NCI-H146 treated with DMSO at 0.1 percent for 48 hours (cell line): ENCODE results near the gene PKP1.

Experiments used
- DNase-seq: peaks from one replicate; lab custom pipeline; 2025; ENCODE audit not compliant: unreplicated experiment; lab: John Stamatoyannopoulos, UW

The PKP1 gene

DNA sequence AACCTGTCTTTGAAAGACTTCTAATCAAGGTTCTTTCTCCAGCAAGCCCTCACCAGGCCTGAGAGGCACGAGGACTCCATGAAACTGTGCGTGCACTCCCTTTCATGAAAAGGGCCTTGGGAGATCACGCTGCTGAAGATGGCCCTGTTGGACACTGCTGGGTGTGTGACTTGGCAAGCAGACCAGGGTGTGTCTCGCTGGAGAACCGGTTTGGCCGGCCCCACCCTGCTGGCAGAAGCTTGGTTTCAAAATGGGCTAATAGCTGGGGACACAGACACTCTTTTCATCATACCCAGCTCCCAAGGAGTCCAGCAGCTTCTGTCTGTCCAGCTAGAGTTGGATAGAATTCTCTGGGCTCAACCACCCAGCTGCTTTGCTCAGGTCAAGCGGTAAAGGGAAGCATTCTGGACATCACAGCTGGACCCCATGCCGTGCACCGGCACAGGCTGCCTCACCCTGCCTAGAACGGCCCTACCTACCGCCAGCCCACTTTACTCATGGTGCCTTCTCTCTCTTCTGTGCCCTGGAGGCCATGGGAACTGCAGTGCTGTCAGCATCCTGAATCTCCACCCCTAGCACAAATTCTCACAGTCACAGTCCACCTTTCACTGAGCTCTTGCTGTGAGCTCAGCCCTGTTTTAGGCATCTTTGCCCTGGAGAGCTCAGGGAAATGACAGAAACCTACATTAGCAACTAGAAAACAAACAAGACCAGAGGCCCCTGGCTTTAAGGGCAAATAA, 24.6 kb downstream of the PKP1 start:
- DNase-seq = peak; percentile 48

DNA sequence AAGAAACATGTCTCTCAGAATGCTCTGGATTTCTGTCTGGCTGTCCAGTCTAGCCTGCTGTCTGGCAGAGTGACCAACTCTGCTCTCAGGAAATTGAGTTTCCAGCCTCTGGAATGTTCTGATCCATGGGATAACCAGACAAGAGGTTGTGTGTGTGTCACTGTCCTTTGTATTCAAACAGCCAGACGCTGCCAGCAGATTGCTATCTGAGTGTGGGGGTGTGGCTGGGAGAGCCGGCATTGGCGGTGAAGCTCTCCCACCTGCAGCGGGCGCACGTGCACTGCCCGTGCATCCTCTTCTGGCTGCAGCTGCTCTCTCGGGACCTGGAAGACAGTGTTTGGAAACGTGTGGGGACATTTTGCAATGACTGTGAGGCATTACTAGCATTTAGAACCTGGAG, 26.1 kb downstream of the PKP1 start:
- DNase-seq = peak; percentile 78

- DNase-seq = no peak
Observed at GRCh38 chr1:201310251-201310985, 27.1 kb downstream of the PKP1 start.

DNA sequence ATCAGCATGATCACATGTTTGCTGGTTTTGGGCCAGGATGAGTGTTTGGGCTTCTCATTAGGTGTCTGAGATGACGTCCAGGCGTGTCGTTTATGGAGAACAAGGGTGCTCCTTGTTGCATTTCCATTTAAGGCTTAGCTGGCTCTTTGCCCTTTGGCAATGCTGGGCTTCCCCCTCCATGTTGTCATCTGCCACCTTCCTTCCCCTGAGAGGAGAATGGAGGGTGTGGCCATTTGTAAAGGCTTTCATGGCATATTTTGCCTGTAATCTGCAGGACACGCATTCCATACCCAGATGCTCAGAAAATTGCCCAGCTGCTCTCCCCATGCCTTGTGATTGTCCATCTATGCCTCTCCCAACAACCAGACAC, 27.7 kb downstream of the PKP1 start:
- DNase-seq = no peak

GRCh38 chr1:201311356-201312011, 28.2 kb downstream of the PKP1 start:
- DNase-seq = no peak

- no peak for DNase-seq
Observed at GRCh38 chr1:201312298-201312697, 29.0 kb downstream of the PKP1 start.

DNA sequence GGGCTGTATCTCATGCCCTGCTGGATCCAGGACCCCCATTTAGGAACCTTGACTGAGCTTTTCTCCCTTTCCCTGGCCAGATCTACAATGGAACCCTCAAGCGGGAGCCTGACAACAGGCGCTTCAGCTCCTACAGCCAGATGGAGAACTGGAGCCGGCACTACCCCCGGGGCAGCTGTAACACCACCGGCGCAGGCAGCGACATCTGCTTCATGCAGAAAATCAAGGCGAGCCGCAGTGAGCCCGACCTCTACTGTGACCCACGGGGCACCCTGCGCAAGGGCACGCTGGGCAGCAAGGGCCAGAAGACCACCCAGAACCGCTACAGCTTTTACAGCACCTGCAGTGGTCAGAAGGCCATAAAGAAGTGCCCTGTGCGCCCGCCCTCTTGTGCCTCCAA, 29.8 kb downstream of the PKP1 start:
- DNase-seq = no peak

DNA sequence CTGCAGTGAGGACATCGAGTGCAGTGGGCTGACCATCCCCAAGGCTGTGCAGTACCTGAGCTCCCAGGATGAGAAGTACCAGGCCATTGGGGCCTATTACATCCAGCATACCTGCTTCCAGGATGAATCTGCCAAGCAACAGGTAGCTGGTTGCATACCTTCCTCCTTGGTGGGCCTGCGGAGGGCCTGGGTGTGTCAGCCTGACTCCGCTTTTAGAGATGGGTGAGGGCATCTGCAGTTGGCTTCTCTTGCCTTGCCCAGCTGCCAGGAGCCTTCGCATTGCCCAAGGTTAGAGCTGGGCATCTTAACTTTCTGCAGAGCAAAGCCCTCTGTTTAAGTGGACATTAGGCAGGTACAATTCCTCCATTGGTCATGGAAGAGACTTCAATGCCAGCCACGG, 33.2 kb downstream of the PKP1 start:
- DNase-seq = no peak

DNA sequence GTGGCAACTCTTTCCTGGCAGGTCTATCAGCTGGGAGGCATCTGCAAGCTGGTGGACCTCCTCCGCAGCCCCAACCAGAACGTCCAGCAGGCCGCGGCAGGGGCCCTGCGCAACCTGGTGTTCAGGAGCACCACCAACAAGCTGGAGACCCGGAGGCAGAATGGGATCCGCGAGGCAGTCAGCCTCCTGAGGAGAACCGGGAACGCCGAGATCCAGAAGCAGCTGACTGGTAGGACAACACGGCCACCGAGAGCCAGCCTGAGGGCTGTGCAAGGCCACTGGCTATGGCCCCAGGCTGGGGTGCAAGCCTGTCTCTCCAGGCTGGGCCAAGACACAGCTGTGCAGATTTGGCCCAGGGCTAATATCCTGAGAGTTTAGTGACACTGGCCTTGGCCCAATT, 34.2 kb downstream of the PKP1 start:
- no peak for DNase-seq

GRCh38 chr1:201318504-201319340, 35.4 kb downstream of the PKP1 start:
- no peak for DNase-seq

DNA sequence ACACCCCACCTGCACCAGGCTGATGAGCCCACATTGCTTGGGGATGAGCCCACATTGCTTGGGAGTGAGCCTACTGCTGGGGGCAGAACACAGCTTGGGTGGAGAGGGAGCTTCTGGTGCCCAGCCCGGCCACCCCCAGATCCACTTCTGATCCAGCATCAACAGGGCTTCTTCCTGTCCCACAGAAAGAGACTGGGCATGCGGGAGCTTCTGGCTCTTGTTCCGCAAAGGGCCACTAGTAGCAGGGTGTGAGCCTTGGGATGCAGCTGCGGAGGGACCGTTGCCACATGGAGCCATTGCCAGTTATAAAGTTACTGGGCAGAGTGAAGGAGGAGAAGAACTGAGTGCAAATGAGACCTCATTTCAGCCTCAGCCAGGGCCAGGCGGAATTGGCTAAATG, 36.3 kb downstream of the PKP1 start:
- DNase-seq = no peak

DNA sequence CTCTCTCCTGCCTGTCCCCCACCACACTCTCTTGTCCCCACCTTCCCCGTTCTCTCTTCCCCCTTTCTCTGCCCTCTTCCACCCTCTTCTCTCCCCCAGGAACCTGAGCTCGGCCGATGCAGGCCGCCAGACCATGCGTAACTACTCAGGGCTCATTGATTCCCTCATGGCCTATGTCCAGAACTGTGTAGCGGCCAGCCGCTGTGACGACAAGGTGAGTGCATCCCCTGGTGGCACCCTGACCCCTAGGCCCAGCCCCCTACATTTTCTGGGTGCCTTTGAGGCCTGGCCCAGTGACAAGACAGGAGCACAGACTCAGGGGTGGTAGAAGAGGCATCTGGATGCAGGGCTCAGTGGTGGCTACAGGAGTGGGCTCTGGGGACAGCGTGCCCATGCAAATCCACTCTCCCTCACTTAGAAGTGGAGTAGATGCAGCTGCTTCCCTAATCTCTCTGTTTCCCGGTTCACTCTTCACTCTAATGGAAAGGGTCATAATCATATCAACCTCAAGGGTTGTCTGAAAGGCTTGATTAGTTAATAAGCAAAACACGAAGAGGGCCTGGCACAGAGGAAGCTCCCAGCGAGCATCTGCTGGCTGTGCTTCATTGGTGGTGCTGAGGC, 37.0 kb downstream of the PKP1 start:
- DNase-seq = no peak

DNA sequence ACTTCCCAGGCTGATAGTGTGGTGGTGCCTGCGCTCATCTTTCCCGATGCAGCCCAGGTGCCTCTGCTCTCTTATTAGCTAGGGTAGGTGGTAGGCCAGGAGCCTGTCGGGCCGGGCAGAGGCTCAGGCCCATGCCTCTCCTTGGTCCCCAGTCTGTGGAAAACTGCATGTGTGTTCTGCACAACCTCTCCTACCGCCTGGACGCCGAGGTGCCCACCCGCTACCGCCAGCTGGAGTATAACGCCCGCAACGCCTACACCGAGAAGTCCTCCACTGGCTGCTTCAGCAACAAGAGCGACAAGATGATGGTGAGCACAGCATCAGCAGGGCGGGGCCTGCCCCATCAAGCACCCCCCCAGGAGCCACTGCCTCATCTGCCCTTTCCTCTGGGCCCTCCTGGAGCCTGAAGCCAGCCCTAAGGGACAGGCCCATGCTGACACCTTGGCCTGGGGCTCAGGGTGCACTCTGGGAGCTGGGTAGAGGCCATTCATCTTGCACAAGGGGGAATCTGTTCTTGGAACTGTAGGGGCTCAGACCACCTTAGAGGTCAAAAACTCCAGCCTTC, 38.6 kb downstream of the PKP1 start:
- no peak for DNase-seq

- DNase-seq = no peak
Observed at GRCh38 chr1:201322653-201323510, 39.6 kb downstream of the PKP1 start.

- DNase-seq = no peak
Observed at GRCh38 chr1:201324306-201324705, 41.0 kb downstream of the PKP1 start.

- no peak for DNase-seq
Observed at GRCh38 chr1:201324821-201325677, 41.7 kb downstream of the PKP1 start.

DNA sequence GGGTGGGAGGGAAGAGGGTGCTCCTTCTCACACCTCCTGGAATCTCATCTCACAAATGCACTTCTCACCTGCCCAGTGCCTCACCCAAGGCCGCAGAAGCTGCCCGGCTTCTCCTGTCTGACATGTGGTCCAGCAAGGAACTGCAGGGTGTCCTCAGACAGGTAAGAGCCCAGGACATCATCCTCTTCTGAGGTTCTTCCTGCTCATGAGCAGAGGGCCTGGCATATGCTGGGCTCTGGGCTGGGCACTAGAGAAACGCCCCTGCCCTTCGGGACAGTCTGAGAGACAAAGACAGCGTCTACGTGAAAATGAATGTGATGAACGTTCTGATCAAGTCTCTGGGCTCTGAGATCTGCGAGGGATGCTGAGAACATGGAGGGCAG, 42.4 kb downstream of the PKP1 start:
- no peak for DNase-seq

- DNase-seq = no peak
Observed at GRCh38 chr1:201326710-201327109, 43.4 kb downstream of the PKP1 start.
